ENCODE results near the gene CRTAC1. TPM values are rescaled to one million over a fixed set of nuclear protein-coding genes. Genes with fewer than 3 reads are reported as not detected.

The CRTAC1 gene
- total and polyA plus RNA-seq, 2 donors (not counting 3 experiments of a cell fraction or from before 2014, with no cell fraction given): 1.4 to 3.0 TPM

DNA sequence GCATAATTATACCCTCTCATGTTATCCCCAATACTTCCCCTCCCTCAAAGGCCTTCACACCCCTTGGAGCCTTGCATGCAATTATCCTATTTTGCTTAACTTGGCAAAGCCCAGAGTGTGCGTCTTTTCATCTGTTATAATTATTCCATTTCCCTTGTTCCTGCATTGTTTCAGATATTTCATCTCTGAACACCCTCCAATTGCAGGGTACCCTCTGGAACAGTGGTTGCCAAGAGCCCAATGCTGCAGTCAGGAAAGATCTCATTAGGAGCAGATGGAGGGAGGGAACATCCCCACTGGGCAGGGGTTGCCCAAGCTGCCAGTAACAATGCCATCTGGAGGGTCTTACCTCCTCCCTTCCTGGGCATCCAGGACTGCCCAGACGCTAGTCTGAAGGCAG, 199.2 kb downstream of the CRTAC1 start:
- Histone ChIP-seq H3K79me2 (ENCODE audit: control insufficient read depth, insufficient read depth, low read length) (no peaks in the 10 kb centered on the region), H3K27me3 (ENCODE audit: control insufficient read depth in 2 of 2, insufficient read depth in 2 of 2, low read length in 2 of 2) (peaks cover 3 to 10% of the 10 kb centered on the region in 2 experiments), H3K9me3 (replicated peaks; ENCODE audit: control insufficient read depth, insufficient read depth, low read length) (no peaks in the 10 kb centered on the region), H3K27ac (ENCODE audit: insufficient read depth, low read depth, low read length) (no peak overlapping the region), H2AFZ (ENCODE audit: low read depth, low read length) (no peak overlapping the region), H3K4me1 (ENCODE audit: control insufficient read depth, extremely low read depth, insufficient read depth, low read length) (no peaks in the 10 kb centered on the region), H3K9ac (replicated peaks; ENCODE audit: extremely low read depth, insufficient read depth, low read length) (no peak overlapping the region), H4K20me1 (replicated peaks; ENCODE audit: control insufficient read depth, extremely low read depth, insufficient read depth, low read length) (no peaks in the 10 kb centered on the region), H3K36me3 (ENCODE audit: control insufficient read depth in 2 of 2, extremely low read depth in 1 of 2, insufficient read depth in 2 of 2, low read length in 2 of 2) (no peaks in the 10 kb centered on the region), H3K4me3 (replicated peaks in 1 of 3; ENCODE audit: insufficient read depth in 1 of 3, low read depth in 1 of 3, low read length in 3 of 3) (no peak overlapping the region), H3K9me1 (replicated peaks; ENCODE audit: control insufficient read depth, extremely low read depth, insufficient read depth, low read length) (no peaks in the 10 kb centered on the region), H3K4me2 (ENCODE audit: insufficient read depth, low read length) (no peak overlapping the region)
- dilution Hi-C loops (cut with MboI; ENCODE audit: extremely low pct_ligation_motif_present, low sequenced_read_pairs) (no loop called here), intact Hi-C loops (cut with micrococcal nuclease) (no loop called here)
- BruUV-seq (replicated peaks): no TSS peak
- TF ChIP-seq MYC (IDR thresholded peaks at IDR 0.05; ENCODE audit: low read depth, low read length): no peak
- no peak for TF ChIP-seq GATA2 (IDR thresholded peaks at IDR 0.05; ENCODE audit: insufficient read depth, insufficient read length, low read depth, low read length)
- TF ChIP-seq EZH2 (IDR thresholded peaks at IDR 0.05; ENCODE audit: borderline replicate concordance, low read depth, low read length, severe bottlenecking): no peak
- TF ChIP-seq POLR2A (IDR thresholded peaks at IDR 0.05; ENCODE audit: low read depth, low read length): no peak
- no peak for TF ChIP-seq POLR2AphosphoS5 (IDR thresholded peaks at IDR 0.05; ENCODE audit: insufficient read depth, low read depth, low read length)
- no peak for FAIRE-seq
- POLR2A ChIA-PET: no interaction called here
- CTCF ChIA-PET: interaction anchor here (1.3 kb wide), 1 partner anchor 210 kb away, joined by 3 read pairs; no protein-coding TSS in a partner anchor
- DNase-seq (ENCODE audit: low read depth, low spot score): no peak

DNA sequence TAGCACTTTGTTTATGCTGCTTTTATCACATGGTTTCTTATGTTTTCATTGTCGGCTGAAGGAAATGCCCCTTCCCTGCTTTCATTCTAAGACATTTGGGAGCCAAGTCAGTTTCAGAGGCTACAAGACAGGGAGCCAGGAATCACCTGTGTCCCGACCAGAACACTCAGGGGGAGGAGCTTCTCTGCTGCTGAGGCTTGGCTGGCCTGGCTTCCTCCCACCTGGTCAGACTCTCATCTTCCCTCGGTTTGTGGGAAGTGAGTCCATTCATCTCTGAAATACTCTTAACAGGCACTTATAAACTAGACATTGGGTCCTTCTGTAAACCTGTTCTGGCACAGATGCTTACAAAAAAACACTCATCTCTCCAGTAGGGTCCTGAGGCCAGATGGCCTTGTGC, 200.4 kb downstream of the CRTAC1 start:
- H3K9me1 ChIP-seq (replicated peaks; ENCODE audit: control insufficient read depth, extremely low read depth, insufficient read depth, low read length): no peaks in the 10 kb centered on the region
- dilution Hi-C loops (cut with MboI; ENCODE audit: extremely low pct_ligation_motif_present, low sequenced_read_pairs) (no loop called here), intact Hi-C loops (cut with micrococcal nuclease) (no loop called here)
- peak; percentile 28 for DNase-seq (ENCODE audit: low read depth, low spot score)
- TF ChIP-seq POLR2AphosphoS5 (IDR thresholded peaks at IDR 0.05; ENCODE audit: insufficient read depth, low read depth, low read length) (no peak), MYC (IDR thresholded peaks at IDR 0.05; ENCODE audit: low read depth, low read length) (no peak), POLR2A (IDR thresholded peaks at IDR 0.05; ENCODE audit: low read depth, low read length) (no peak), FOS (IDR thresholded peaks at IDR 0.05; ENCODE audit: borderline replicate concordance, insufficient read depth, low read length) (no peak), JUN (IDR thresholded peaks at IDR 0.05; ENCODE audit: borderline replicate concordance, insufficient read depth, insufficient read length, low read depth) (no peak), GATA2 (IDR thresholded peaks at IDR 0.05; ENCODE audit: insufficient read depth, insufficient read length, low read depth, low read length) (no peak), EZH2 (IDR thresholded peaks at IDR 0.05; ENCODE audit: borderline replicate concordance, low read depth, low read length, severe bottlenecking) (no peak)
- TF ChIP-seq, protein P1, sequence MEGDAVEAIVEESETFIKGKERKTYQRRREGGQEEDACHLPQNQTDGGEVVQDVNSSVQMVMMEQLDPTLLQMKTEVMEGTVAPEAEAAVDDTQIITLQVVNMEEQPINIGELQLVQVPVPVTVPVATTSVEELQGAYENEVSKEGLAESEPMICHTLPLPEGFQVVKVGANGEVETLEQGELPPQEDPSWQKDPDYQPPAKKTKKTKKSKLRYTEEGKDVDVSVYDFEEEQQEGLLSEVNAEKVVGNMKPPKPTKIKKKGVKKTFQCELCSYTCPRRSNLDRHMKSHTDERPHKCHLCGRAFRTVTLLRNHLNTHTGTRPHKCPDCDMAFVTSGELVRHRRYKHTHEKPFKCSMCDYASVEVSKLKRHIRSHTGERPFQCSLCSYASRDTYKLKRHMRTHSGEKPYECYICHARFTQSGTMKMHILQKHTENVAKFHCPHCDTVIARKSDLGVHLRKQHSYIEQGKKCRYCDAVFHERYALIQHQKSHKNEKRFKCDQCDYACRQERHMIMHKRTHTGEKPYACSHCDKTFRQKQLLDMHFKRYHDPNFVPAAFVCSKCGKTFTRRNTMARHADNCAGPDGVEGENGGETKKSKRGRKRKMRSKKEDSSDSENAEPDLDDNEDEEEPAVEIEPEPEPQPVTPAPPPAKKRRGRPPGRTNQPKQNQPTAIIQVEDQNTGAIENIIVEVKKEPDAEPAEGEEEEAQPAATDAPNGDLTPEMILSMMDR (IDR thresholded peaks at IDR 0.05; ENCODE audit: extremely low read depth in 1 of 2, insufficient read depth in 1 of 2, low read depth in 1 of 2, low read length in 2 of 2): no peak
- TF ChIP-seq, protein P2, sequence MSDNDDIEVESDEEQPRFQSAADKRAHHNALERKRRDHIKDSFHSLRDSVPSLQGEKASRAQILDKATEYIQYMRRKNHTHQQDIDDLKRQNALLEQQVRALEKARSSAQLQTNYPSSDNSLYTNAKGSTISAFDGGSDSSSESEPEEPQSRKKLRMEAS (IDR thresholded peaks at IDR 0.05; ENCODE audit: insufficient read depth, insufficient read length): no peak
- H3K4me2 ChIP-seq (ENCODE audit: insufficient read depth, low read length): no peak overlapping the region
- FAIRE-seq: no peak
- POLR2A ChIA-PET: no interaction called here
- no peak overlapping the region for H3K4me3 ChIP-seq (replicated peaks in 1 of 3; ENCODE audit: insufficient read depth in 1 of 3, low read depth in 1 of 3, low read length in 3 of 3)
- H3K9ac ChIP-seq (replicated peaks; ENCODE audit: extremely low read depth, insufficient read depth, low read length): no peak overlapping the region
- H4K20me1 ChIP-seq (replicated peaks; ENCODE audit: control insufficient read depth, extremely low read depth, insufficient read depth, low read length): no peaks in the 10 kb centered on the region
- H3K36me3 ChIP-seq (ENCODE audit: control insufficient read depth in 2 of 2, extremely low read depth in 1 of 2, insufficient read depth in 2 of 2, low read length in 2 of 2): no peaks in the 10 kb centered on the region
- CTCF ChIA-PET: interaction anchor here (1.2 to 1.3 kb wide), 2 partner anchors 198 to 211 kb away, joined by 3 read pairs; no protein-coding TSS in a partner anchor
- no peaks in the 10 kb centered on the region for H3K9me3 ChIP-seq (replicated peaks; ENCODE audit: control insufficient read depth, insufficient read depth, low read length)
- H3K79me2 ChIP-seq (ENCODE audit: control insufficient read depth, insufficient read depth, low read length): no peaks in the 10 kb centered on the region
- no peaks in the 10 kb centered on the region for H3K4me1 ChIP-seq (ENCODE audit: control insufficient read depth, extremely low read depth, insufficient read depth, low read length)
- peaks cover 3 to 10% of the 10 kb centered on the region in 2 experiments for H3K27me3 ChIP-seq (ENCODE audit: control insufficient read depth in 2 of 2, insufficient read depth in 2 of 2, low read length in 2 of 2)
- H3K27ac ChIP-seq (ENCODE audit: insufficient read depth, low read depth, low read length): no peak overlapping the region
- no peak overlapping the region for H2AFZ ChIP-seq (ENCODE audit: low read depth, low read length)
- BruUV-seq (replicated peaks): no TSS peak
